SK-N-MC (cell line): ENCODE data around the gene ME3.

Experiments used
- DNase-seq: peaks from one replicate; pipeline ENCODE4 v3.0.0-alpha.2; 2011; ENCODE audit warnings: low read depth, low spot score
- H3K27ac ChIP-seq: fragments of 200-600 bp; sonication (generic); 2 replicates; pipeline ENCODE4 v1.5.1; 2016; ENCODE audit warnings: mixed run types
- H3K36me3 ChIP-seq: fragments of 200-600 bp; sonication (generic); 2 replicates; pipeline ENCODE4 v1.6.1; 2017; ENCODE audit warnings: antibody characterized with exemption, low read length, mixed read lengths; ENCODE audit not compliant: insufficient read depth
- H3K4me3 ChIP-seq: fragments of 200-600 bp; sonication (generic); 2 replicates; pipeline ENCODE4 v1.5.1; 2016
- H3K9ac ChIP-seq: fragments of 200-600 bp; sonication (generic); 2 replicates; pipeline ENCODE4 v1.8.0; 2017; ENCODE audit warnings: mixed run types, mixed read lengths; ENCODE audit not compliant: insufficient read length
- H3K9me3 ChIP-seq: fragments of 200-600 bp; sonication (generic); 2 replicates; pipeline ENCODE4 v1.6.1; 2017; ENCODE audit warnings: low read depth, mild to moderate bottlenecking, antibody characterized with exemption, low read length, moderate library complexity, mixed read lengths
- EZH2 ChIP-seq: fragments of 200-600 bp; sonication (generic); IDR thresholded peaks from one replicate; pipeline ENCODE4 v1.6.1; 2017; ENCODE audit warnings: antibody characterized with exemption
- FOXP2 ChIP-seq: optimal IDR thresholded peaks from 2 replicates; pipeline ENCODE3; 2011; ENCODE audit warnings: mild to moderate bottlenecking, moderate library complexity; ENCODE audit not compliant: insufficient read depth; ENCODE audit errors: extremely low read length, control extremely low read depth
- POLR2AphosphoS5 ChIP-seq: IDR thresholded peaks from 2 replicates; pipeline ENCODE4 v1.6.1; 2012; ENCODE audit warnings: mild to moderate bottlenecking, low read depth, low read length, borderline replicate concordance

The ME3 gene

GRCh38 chr11:86483610-86483939 lies 188.8 kb downstream of the ME3 start:
- no peaks in the 10 kb centered on the region for H3K9me3 ChIP-seq
- H3K36me3 ChIP-seq: no peaks in the 10 kb centered on the region
- H3K27ac ChIP-seq: no peak overlapping the region
- TF ChIP-seq POLR2AphosphoS5 (no peak), EZH2 (no peak), FOXP2 (no peak)
- no peak overlapping the region for H3K4me3 ChIP-seq
- DNase-seq: no peak
- H3K9ac ChIP-seq: no peak overlapping the region

DNA sequence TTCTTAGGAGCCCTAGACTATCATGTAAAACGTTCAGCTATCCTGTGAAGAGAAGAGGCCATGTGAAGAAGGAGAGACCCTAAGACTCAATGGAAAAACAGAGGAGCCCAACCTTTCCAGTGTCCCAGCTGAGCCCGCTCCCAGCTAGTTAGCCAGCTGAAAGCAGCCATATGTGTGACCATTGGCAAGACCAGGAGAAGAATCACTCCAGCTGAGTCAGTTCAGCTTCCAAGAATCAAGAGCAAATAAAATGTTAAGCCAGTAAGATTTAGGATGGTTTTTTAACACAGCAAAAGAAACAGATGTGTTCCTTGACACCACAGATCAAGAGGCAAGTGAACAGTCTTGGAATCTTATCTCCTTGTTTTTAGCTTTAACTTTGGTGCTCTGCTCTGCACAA lies 189.7 kb downstream of the ME3 start:
- TF ChIP-seq FOXP2 (no peak), EZH2 (no peak), POLR2AphosphoS5 (no peak)
- Histone ChIP-seq H3K9ac (no peak overlapping the region), H3K36me3 (no peaks in the 10 kb centered on the region), H3K9me3 (no peaks in the 10 kb centered on the region), H3K27ac (no peak overlapping the region), H3K4me3 (no peak overlapping the region)
- no peak for DNase-seq

DNA sequence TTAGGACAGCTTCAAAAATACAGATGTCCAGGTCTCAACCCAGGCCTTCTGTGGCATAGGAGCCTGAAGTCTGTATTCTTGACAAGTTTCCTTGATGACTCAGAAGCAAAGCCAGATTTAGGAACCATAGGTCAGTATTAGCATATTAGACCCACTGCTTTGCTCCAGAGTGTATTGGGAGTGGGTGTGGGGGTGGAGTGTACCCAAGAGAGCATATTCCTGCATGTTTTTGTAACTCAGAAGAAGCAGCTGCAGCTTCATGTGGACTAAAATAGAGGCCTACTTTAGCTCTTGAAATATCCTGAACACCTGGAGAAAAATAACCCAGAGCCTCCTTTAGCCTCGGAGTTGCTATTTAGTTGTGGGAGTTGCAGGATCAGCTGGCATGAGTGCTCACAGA lies 191.0 kb downstream of the ME3 start:
- H3K9me3 ChIP-seq: no peaks in the 10 kb centered on the region
- H3K27ac ChIP-seq: no peak overlapping the region
- TF ChIP-seq EZH2 (no peak), POLR2AphosphoS5 (no peak), FOXP2 (no peak)
- DNase-seq: no peak
- no peak overlapping the region for H3K4me3 ChIP-seq
- no peaks in the 10 kb centered on the region for H3K36me3 ChIP-seq
- H3K9ac ChIP-seq: no peak overlapping the region

GRCh38 chr11:86478348-86478747 lies 194.1 kb downstream of the ME3 start:
- no peak overlapping the region for H3K4me3 ChIP-seq
- no peak overlapping the region for H3K9ac ChIP-seq
- no peak overlapping the region for H3K27ac ChIP-seq
- no peaks in the 10 kb centered on the region for H3K36me3 ChIP-seq
- no peak for TF ChIP-seq FOXP2
- no peak for TF ChIP-seq POLR2AphosphoS5
- no peak for TF ChIP-seq EZH2
- DNase-seq: no peak
- no peaks in the 10 kb centered on the region for H3K9me3 ChIP-seq

- H3K36me3 ChIP-seq: no peaks in the 10 kb centered on the region
- H3K9me3 ChIP-seq: no peaks in the 10 kb centered on the region
- TF ChIP-seq POLR2AphosphoS5 (no peak), EZH2 (no peak), FOXP2 (no peak)
- H3K9ac ChIP-seq: no peak overlapping the region
- DNase-seq: no peak
- no peak overlapping the region for H3K27ac ChIP-seq
- no peak overlapping the region for H3K4me3 ChIP-seq
Measured at GRCh38 chr11:86477495-86478155, 194.8 kb downstream of the ME3 start.

DNA sequence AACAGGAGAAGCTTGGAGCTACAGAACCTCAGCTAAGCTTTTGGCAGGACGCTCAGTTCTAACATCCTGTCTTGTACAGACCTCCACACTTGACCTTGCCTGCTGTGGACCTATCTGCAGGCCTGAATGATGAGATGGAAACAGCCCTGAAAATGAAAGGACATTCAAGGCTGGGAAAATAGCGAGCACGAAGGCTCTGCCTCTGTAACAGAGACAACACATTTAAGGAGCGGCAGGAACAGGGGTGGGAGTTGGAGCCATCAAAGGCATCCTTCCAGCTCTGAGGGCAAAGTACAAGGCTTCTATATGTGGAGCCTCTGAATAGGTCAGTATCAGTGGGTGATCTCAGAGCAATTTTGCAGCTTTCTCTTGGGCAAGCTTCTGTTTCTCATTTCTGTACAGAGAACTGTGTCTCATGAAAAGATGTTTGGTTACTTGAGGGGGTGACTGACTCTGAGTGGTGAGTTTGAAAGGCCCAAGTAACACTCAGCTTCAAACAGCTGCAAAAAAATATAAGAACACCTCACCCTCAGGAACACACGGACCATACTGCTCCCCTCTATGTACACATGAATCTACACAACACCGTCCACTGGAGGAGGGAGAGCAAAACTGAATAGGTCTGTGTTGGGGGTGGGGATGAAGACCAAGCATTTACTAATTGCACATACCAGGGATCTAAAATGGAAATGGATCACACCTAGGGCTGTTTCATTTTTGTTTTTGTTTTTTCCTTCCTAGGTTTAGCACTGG lies 196.1 kb downstream of the ME3 start:
- Histone ChIP-seq H3K4me3 (no peak overlapping the region), H3K9me3 (no peaks in the 10 kb centered on the region), H3K27ac (no peak overlapping the region), H3K36me3 (no peaks in the 10 kb centered on the region), H3K9ac (no peak overlapping the region)
- no peak for DNase-seq
- TF ChIP-seq EZH2 (no peak), POLR2AphosphoS5 (no peak), FOXP2 (no peak)

DNA sequence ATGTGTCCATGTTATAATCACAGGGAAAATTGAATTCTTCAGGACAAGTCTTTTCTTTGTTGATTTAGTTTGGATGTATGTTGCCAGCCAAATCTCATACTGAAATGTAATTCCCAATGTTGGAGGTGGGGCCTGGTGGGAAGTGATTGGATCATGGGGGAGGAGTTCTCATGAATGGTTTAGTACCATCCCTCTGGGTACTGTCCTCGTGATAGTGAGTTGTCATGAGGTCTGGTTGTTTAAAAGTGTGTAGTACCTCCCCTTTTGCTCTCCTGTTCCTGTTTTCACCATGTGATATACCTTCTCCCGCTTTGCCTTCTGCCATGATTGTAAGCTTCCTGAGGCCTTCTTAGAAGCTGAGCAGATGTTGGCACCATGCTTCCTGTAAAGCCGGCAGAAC lies 197.4 kb downstream of the ME3 start:
- TF ChIP-seq FOXP2 (no peak), EZH2 (no peak), POLR2AphosphoS5 (no peak)
- Histone ChIP-seq H3K9ac (no peak overlapping the region), H3K27ac (no peak overlapping the region), H3K4me3 (no peak overlapping the region), H3K9me3 (no peaks in the 10 kb centered on the region), H3K36me3 (no peaks in the 10 kb centered on the region)
- DNase-seq: no peak

DNA sequence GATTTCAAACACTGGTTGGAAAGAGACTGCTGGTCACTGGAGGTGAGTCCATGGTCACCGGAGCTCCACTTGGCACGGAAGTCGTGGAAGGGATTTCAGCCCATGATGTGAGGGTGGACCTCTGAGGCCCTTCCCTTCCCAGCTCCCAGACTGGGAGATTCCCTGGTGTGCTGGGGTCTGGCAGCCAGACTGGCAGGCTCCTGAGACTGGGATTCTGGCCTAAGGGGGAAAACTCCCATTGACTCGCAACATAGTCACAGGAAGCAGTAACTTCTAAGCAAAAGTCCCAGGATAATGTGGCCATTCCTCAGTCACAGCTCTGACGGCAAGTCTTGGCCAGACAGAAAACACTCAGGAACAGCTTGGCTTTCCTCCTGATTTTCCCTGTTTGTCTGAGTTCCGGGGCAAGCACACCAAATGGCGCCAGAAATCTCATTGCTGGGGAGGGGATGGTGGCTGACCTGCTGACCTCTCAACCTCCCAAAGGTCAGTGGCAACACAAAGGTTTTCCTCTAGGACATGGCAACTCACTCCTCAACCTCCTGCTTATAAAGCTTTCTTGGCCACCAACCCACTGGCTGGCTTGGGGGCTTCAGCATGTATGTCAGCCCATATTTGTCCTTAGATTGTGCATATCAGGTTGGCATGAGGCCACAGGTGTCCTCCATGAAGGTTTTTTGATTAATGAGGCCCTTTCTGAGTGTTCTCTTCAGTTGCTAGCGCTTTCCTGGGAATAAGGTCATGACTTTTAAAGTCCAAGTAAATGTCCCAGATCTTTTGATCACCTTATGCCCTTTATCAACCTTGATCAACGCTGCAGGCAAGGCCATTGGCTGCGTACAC lies 198.2 kb downstream of the ME3 start:
- no peak overlapping the region for H3K9ac ChIP-seq
- no peak overlapping the region for H3K4me3 ChIP-seq
- no peaks in the 10 kb centered on the region for H3K36me3 ChIP-seq
- no peak for TF ChIP-seq EZH2
- TF ChIP-seq POLR2AphosphoS5: no peak
- 0 out of 2 replicates have a peak overlapping the region, but pooled peaks have one; percentile 27 for H3K27ac ChIP-seq
- peak; percentile 40 for DNase-seq
- H3K9me3 ChIP-seq: no peaks in the 10 kb centered on the region
